AG09309 (cell line): ENCODE results near the gene SAMD9L.

Source experiments
- DNase-seq: peaks from one replicate; pipeline ENCODE4 v3.0.0-alpha.2; 2010; ENCODE audit warnings: low read depth
- H3K4me3 ChIP-seq: 2 replicates; pipeline ENCODE4 v1.5.1; 2011; ENCODE audit warnings: mild to moderate bottlenecking, low read depth, low read length, moderate library complexity; ENCODE audit not compliant: control insufficient read depth
- CTCF ChIP-seq: IDR thresholded peaks from 2 replicates; pipeline ENCODE4 v1.5.1; 2011; ENCODE audit warnings: mild to moderate bottlenecking, low read depth, low read length, inconsistent platforms; ENCODE audit not compliant: insufficient read depth, control insufficient read depth; ENCODE audit errors: missing control alignments

Gene SAMD9L

GRCh38 chr7:93178213-93178612 is 30.0 kb upstream of the SAMD9L start:
- no peak for DNase-seq
- TF ChIP-seq CTCF: no peak
- H3K4me3 ChIP-seq: no peak overlapping the region

GRCh38 chr7:93176992-93177580 is 28.9 kb upstream of the SAMD9L start:
- no peak overlapping the region for H3K4me3 ChIP-seq
- TF ChIP-seq CTCF: no peak
- DNase-seq: no peak

- no peak for DNase-seq
- H3K4me3 ChIP-seq: no peak overlapping the region
- no peak for TF ChIP-seq CTCF
These were observed 27.0 kb upstream of the SAMD9L start for GRCh38 chr7:93175219-93175618.

DNA sequence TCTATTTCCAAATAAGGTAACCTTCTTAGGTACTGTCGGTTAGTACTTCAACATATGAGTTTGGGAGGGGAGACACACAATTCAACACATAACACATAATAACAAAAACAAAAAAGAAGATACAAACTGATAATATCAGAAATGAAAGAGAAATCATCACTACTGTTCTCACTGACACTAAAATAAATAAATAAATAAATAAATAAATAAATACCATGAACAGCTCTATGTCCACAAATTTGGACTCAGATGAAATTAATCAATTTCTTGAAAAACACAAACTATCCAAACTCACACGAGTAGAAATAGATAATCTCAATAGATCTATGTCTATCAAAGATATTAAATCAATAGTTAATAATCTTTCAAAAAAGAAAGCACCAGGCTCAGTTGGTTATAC is 24.5 kb upstream of the SAMD9L start:
- no peak for TF ChIP-seq CTCF
- no peak overlapping the region for H3K4me3 ChIP-seq
- DNase-seq: no peak

- H3K4me3 ChIP-seq: no peak overlapping the region
- DNase-seq: no peak
- TF ChIP-seq CTCF: no peak
These were observed 23.5 kb upstream of the SAMD9L start for GRCh38 chr7:93171606-93172226.

DNA sequence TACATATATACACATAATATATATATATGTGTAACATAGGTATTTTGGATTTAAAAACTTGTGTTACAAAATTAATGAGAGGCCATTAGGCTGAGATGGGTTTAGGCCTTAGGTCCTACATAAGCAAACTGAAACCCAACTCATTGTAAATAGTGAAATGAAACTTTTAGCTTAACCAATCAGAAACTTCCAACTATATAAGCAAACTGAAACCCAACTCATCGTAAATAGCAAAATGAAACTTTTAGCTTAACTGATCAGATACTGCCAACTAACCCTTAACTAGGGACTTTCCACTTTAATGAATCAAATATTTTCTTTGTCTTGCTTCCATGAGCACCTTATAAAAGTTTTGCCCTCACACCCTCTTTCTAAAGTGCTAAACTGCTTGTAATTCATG is 17.3 kb upstream of the SAMD9L start:
- no peak overlapping the region for H3K4me3 ChIP-seq
- TF ChIP-seq CTCF: no peak
- DNase-seq: no peak
